Activated CD8-positive, alpha-beta memory T cell treated with anti-CD3 and anti-CD28 coated beads, Interleukin-2, amount 50 U/mL, for 24 hours (primary cell): Measurements from ENCODE around the gene PDE4DIP.
"Not testable (repeated sequence)": the region's sequence is repeated elsewhere in the genome, so short reads cannot be mapped to it uniquely, and the experiment has no call there.

ENCODE experiments used
- DNase-seq: peaks from one replicate; pipeline ENCODE4 v3.0.0-alpha.2; 2020; ENCODE audit errors: extremely low read depth

The PDE4DIP gene

GRCh38 chr1:148921047-148921446, 76.8 kb downstream of the PDE4DIP start:
- DNase-seq = not testable (repeated sequence)

GRCh38 chr1:148923798-148924197, 79.6 kb downstream of the PDE4DIP start:
- DNase-seq = not testable (repeated sequence)

DNA sequence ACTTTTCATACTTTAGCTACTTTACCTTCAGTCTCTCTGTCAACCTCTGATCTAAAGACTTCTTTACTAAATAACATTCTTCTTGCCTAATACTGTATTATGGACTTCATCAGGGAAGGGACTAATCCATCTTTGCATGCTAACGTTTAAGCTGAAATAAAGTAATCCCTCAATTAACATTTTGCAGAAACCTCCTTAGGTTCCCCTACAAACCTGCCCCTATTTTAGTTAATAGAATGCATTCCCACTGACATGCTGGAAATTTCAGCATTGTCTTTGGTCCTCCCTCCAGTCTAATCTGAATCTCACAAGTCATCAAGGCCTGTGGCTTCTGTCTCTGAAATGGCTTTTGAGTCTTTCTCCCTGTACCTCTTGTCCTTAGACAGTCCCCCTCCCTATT, 83.4 kb downstream of the PDE4DIP start:
- not testable (repeated sequence) for DNase-seq

DNA sequence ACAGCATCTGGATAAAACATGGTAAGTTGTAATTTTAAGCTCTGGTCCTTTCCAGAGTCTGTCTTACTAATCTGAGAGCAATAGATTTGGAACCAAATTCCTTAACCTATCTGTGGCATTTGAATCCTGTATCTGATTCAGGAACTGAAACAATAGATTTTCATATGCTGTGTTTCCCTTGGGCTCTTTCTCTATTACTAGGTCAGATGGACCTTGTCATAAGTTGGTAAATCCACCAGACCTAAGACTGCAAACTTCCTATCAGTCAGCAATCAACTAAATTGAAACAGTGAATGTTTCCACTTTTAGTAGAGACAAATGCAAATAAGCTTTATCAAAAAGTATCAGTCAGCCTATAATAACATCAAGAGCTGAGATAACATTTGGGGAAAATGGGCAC, 85.0 kb downstream of the PDE4DIP start:
- not testable (repeated sequence) for DNase-seq

DNA sequence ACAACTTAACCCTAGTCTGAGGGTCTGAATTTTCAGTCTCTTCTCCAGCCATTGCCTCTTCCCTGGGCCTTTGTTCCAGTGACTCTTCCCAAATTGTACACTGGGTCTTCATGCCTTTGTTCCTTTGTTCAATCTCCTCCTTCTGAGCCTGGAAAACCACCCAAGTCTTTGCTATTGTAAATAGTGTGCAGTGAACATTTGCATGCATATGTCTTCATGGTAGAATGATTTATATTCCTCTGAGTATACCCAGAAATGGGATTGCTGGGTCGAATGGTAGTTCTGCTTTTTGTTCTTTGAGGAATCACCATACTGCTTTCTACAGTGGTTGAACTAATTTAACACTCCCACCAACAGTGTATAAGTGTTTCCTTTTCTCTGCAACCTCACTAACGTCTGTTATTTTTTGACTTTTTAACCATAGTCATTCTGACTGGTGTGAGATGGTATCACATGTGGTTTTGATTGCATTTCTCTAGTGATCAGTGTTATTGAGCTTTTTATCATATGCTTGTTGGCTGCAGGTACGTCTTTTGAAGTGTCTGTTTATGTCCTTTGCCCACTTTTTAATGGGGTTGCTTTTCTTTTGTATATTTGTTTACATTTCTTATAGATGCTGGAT, 91.3 kb downstream of the PDE4DIP start:
- DNase-seq = not testable (repeated sequence)

GRCh38 chr1:148942906-148943305, 98.7 kb downstream of the PDE4DIP start:
- not testable (repeated sequence) for DNase-seq

- not testable (repeated sequence) for DNase-seq
Observed at GRCh38 chr1:148945130-148945529, 100.9 kb downstream of the PDE4DIP start.

- not testable (repeated sequence) for DNase-seq
Observed at GRCh38 chr1:148948768-148949167, 104.5 kb downstream of the PDE4DIP start.

DNA sequence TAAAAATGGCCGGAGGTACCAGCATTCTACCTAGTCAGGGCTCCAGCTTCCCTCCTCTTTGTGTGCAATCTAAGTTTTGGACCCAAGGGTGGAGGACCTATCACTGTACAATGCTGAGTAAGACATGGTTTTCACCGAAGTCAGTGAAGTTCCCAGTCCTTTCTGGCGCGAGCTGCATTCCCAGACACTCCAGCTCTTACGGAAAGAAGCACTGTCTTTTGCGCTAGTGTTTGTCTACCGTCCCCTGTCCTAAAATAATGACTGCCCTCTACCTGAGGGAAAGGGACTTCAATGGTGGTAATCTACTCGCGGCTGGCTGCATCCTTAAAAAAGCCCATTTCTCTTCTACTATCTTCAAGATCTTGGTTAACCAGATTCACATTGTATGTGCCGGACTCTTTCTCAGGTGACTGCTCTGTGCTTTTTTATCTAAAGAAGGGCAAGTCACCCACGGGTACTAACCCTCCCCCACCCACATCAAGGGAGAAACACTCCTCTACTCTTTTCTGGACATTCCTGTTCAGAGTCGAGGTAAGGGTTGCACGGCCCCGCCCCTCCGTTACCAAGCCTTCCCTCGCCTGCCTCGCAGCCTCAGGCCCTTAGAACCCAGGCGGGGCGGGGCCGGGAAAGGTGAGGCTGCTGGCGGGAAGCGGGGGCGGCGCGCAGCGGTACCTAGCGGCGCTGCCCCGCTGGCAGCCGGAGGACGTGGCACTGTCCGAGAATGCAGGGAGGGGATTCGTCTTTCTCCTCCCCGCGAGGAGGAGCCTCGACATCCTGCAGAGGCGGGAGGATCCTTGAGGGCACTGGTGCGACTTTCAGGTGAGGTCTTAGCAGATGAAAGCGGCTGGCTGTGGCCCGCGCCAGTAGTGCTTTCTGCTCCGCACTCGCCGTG, 107.4 kb downstream of the PDE4DIP start:
- DNase-seq = peak; percentile 44

DNA sequence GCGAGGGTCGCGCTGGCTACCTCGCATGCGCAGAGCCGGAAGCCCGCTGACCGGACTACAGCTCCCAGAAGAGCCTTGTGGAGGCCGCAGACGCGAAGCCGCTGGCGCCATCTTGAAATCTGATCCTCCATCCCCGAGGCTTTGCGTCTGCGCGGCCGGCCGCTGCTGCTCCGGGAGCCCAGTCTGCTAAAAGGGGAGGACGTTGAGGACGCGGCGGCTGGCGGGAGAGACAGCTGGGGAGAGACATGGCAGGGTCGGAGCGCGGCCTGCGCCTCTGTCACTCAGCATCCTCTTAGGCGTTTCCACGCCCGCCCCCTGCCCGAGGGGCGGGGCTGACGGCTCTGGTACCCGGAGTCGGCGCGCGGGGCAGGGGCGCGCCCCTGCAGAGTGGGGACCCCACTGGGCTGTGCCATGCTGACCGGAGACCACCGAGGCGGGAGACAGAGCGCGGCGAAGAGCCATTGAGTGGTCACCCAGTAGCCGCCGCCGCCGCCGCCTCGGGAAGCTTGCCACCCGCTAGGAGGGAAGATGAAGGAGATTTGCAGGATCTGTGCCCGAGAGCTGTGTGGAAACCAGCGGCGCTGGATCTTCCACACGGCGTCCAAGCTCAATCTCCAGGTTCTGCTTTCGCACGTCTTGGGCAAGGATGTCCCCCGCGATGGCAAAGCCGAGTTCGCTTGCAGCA, 108.2 kb downstream of the PDE4DIP start:
- peak; percentile 41 for DNase-seq

DNA sequence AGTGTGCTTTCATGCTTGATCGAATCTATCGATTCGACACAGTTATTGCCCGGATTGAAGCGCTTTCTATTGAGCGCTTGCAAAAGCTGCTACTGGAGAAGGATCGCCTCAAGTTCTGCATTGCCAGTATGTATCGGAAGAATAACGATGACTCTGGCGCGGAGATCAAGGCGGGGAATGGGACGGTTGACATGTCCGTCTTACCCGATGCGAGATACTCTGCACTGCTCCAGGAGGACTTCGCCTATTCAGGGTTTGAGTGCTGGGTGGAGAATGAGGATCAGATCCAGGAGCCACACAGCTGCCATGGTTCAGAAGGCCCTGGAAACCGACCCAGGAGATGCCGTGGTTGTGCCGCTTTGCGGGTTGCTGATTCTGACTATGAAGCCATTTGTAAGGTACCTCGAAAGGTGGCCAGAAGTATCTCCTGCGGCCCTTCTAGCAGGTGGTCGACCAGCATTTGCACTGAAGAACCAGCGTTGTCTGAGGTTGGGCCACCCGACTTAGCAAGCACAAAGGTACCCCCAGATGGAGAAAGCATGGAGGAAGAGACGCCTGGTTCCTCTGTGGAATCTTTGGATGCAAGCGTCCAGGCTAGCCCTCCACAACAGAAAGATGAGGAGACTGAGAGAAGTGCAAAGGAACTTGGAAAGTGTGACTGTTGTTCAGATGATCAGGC, 108.8 kb downstream of the PDE4DIP start:
- DNase-seq = not testable (repeated sequence)

GRCh38 chr1:148953730-148954129, 109.5 kb downstream of the PDE4DIP start:
- DNase-seq = not testable (repeated sequence)

DNA sequence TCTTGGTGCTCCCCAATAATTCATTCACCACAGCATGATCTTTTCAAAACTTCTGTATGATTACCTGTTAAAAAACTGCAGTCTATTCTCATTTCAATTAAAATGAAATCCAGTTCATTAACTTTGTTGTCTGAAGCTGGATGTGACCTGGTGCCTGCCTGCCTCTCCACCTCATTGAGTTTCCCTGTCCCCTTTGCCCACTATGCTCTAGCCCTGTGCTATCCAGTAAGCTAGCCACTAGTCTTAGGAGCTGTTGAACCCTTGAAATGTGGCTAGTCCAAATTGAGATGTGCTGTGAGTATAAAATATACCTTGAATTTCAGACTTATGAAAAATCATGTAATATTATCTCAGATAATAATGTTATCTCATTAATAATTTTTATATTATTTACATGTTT, 114.1 kb downstream of the PDE4DIP start:
- DNase-seq = not testable (repeated sequence)

GRCh38 chr1:148960212-148961000, 116.2 kb downstream of the PDE4DIP start:
- DNase-seq = not testable (repeated sequence)

- not testable (repeated sequence) for DNase-seq
Observed at GRCh38 chr1:148962127-148962857, 118.1 kb downstream of the PDE4DIP start.

DNA sequence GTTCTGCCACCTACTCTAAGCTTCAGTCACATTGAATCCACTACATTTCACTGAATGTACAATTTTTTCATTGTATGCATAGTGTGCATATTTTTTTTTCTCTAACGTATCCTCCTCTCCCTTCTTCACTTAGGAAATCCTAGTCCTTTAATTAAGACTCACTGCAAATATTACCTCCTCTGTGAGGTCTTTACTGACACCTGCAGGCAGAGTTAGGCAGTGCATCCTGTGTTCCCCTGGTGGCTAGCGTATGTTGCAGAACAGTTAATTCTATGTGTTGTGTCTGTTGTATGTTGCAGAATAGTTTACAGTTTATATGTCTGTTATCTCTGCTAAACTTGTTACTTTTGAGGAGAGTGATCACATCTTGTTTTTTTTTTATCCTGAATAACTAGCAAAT, 121.9 kb downstream of the PDE4DIP start:
- not testable (repeated sequence) for DNase-seq

DNA sequence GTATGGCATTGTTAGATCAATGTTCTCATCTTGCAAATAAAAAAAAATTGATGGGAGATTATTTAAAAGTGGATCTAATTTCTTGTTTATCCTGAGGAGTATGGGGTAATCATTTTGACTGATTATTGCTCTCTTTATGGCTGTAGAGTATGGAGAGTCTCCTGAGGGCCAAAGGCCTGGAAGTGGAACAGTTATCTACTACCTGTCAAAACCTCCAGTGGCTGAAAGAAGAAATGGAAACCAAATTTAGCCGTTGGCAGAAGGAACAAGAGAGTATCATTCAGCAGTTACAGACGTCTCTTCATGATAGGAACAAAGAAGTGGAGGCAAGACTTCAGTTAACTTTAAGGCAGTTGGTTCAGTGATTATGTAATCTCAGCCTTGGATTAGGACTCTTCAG, 123.4 kb downstream of the PDE4DIP start:
- DNase-seq = not testable (repeated sequence)

DNA sequence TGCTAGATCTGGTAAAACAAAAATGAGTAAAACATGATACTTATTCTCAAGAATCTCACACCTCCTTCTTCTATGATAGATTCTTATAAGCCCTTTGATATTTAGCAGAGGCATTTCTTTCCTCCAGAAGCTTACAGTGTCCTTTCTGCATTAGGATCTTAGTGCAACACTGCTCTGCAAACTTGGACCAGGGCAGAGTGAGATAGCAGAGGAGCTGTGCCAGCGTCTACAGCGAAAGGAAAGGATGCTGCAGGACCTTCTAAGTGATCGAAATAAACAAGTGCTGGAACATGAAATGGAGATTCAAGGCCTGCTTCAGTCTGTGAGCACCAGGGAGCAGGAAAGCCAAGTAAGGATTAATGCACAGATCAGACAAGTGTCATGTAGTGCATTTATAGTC, 124.5 kb downstream of the PDE4DIP start:
- DNase-seq = not testable (repeated sequence)

GRCh38 chr1:148969126-148969525, 124.9 kb downstream of the PDE4DIP start:
- DNase-seq = not testable (repeated sequence)

DNA sequence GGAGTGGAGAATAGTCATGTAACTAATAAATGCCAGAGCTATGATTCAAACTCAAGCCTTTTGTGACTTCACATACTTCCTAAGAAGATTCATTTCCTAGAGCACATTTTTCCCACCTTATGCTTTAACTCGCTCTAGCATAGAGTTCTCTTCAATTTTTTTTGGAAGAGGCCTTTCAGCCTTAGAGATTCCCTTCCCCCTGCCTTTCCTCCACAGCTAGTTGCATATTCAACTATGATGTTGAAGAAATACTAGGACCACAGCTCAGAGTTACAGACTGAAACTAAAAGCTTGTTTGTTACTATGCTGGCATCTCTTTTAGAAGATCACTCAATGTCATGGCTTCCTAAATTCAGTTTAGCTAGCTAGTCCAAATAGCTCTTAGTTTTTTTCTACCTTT, 131.2 kb downstream of the PDE4DIP start:
- DNase-seq = not testable (repeated sequence)
